GM12878 (cell line): ENCODE results near the gene YWHAQ. TPM values are rescaled to one million over a fixed set of nuclear protein-coding genes. Genes with fewer than 3 reads are reported as not detected.

Experiments used
- ATAC-seq: fragments of 200-7000 bp; cut with Tn5 transposase; 3 replicates; pipeline ENCODE4 v1.9.1; 2020; ENCODE audit warnings: mild to moderate bottlenecking, moderate library complexity
- BruUV-seq: library from RNA; stranded (reverse); fragments of 400-500 nt; replicated peaks from 2 replicates; lab custom pipeline; 2021; lab: Mats Ljungman, UMichigan
- CTCF ChIA-PET: fragments of 300-600 bp; sonication (Branson Sonifier 250); formaldehyde crosslinking; extraction: SDS; loops from one replicate; lab custom pipeline; 2021; ENCODE audit warnings: inconsistent platforms; lab: Yijun Ruan, JAX
- POLR2A ChIA-PET: fragments of 350-600 bp; formaldehyde crosslinking; extraction: SDS; loops from one replicate; lab custom pipeline; 2021; ENCODE audit warnings: inconsistent platforms; lab: Charles Lee
- RAD21 ChIA-PET: fragments of 300-600 bp; sonication (Branson Sonifier 250); formaldehyde crosslinking; loops from one replicate; lab custom pipeline; 2023; ENCODE audit warnings: antibody characterized with exemption; ENCODE audit not compliant: unreplicated experiment; lab: Charles Lee
- SMC1A ChIA-PET: fragments of 300-600 bp; sonication (Branson Sonifier 250); formaldehyde crosslinking; loops from one replicate; lab custom pipeline; 2023; ENCODE audit not compliant: unreplicated experiment, uncharacterized antibody; lab: Charles Lee
- DNase-seq: peaks from one replicate; pipeline ENCODE4 v3.0.0-alpha.2; 2011; ENCODE audit warnings: low read depth, low spot score
- FAIRE-seq: peaks from 3 replicates; lab custom pipeline; 2011; peaks lifted over from hg19 to GRCh38; lab: Jason Lieb, UNC
- H2AFZ ChIP-seq: 2 replicates; pipeline ENCODE4 v1.6.0; 2011; ENCODE audit warnings: low read depth, low read length, control low read depth; ENCODE audit not compliant: control insufficient read depth
- H3K27ac ChIP-seq: 2 replicates; pipeline ENCODE4 v1.5.1; 2011; ENCODE audit warnings: control low read depth; ENCODE audit not compliant: control insufficient read depth, insufficient read depth
- H3K27me3 ChIP-seq, 2 experiments: replicated peaks in 1 of 2; 2 replicates each; pipeline versions ENCODE4 v1.6.0 to v1.6.1; 2011; ENCODE audit warnings: low read length in 1 of 2; ENCODE audit not compliant: control insufficient read depth in 2 of 2, insufficient read depth in 2 of 2
- H3K36me3 ChIP-seq, 2 experiments: 2 replicates each; pipeline ENCODE4 v1.5.1; 2011; ENCODE audit warnings: low read length in 1 of 2; ENCODE audit not compliant: control insufficient read depth in 2 of 2, insufficient read depth in 2 of 2
- H3K4me1 ChIP-seq: 2 replicates; pipeline ENCODE4 v1.6.1; 2011; ENCODE audit warnings: mild to moderate bottlenecking, low read length, moderate library complexity, mixed read lengths; ENCODE audit not compliant: control insufficient read depth, insufficient read depth
- H3K4me2 ChIP-seq: 2 replicates; pipeline ENCODE4 v1.6.0; 2011; ENCODE audit warnings: control low read depth; ENCODE audit not compliant: control insufficient read depth, insufficient read depth
- H3K4me3 ChIP-seq: fragments of 200-600 bp; sonication (generic); 2 replicates; pipeline ENCODE4 v1.5.1; 2016
- H3K79me2 ChIP-seq: 2 replicates; pipeline ENCODE4 v1.6.0; 2011; ENCODE audit warnings: low read length; ENCODE audit not compliant: control insufficient read depth, insufficient read depth
- H3K9ac ChIP-seq: 2 replicates; pipeline ENCODE4 v1.8.0; 2011; ENCODE audit warnings: low read length, control low read depth, mixed read lengths; ENCODE audit not compliant: control insufficient read depth, insufficient read depth
- H3K9me3 ChIP-seq: replicated peaks from 3 replicates; pipeline ENCODE4 v1.5.1; 2011; ENCODE audit warnings: mild to moderate bottlenecking, low read length; ENCODE audit not compliant: control insufficient read depth, insufficient read depth
- H4K20me1 ChIP-seq: 2 replicates; pipeline ENCODE4 v1.6.0; 2011; ENCODE audit not compliant: control insufficient read depth, insufficient read depth
- NRF1 ChIP-seq: conservative IDR thresholded peaks from 2 replicates; pipeline ENCODE4 v1.6.1; 2011; ENCODE audit warnings: mild to moderate bottlenecking, low read depth, low read length, improper control_type of control experiment
- WGBS: methylation state at CpG from one replicate; pipeline ENCODE4 v1.1.6; 2016; ENCODE audit warnings: low lambda C conversion rate; ENCODE audit not compliant: insufficient replicate concordance, insufficient coverage; ENCODE audit errors: missing lambda C conversion rate; 5-methylcytosine and 5-hydroxymethylcytosine counted together
- in situ Hi-C: fragments of 300-500 bp; cut with MboI; formaldehyde crosslinking; loops from 9 replicates; pipeline ENCODE4 v1.14.3; 2018; ENCODE audit warnings: mixed read lengths
- intact Hi-C: fragments of 100-400 bp; cut with micrococcal nuclease; formaldehyde crosslinking; loops from one replicate; pipeline ENCODE4 v1.14.2; 2022; ENCODE audit not compliant: unreplicated experiment
- polyA plus RNA-seq, 11 experiments: library from polyadenylated mRNA; depleted of rRNA in 4 of 11; unstranded in 6 of 11; stranded (reverse) in 5 of 11; fragments of >200 nt; fragmentation: Nextera tagmentation in 4 of 11; fragmentation: Illumina TruSeq in 1 of 11; extraction: Ambion mirVana in 4 of 11; extraction: Trizol in 1 of 11; gene quantifications; 1 replicate in 1 of 11; 2 replicates in 10 of 11; pipeline versions ENCODE4 v1.2.1 to v1.2.3, GENCODE V29; 2011 to 2016; ENCODE audit warnings: inconsistent platforms in 2 of 11, missing spikeins in 2 of 11, low read depth in 1 of 11
- total RNA-seq, 4 experiments: library from RNA; depleted of rRNA in 3 of 4; stranded (reverse); fragments of >200 nt in 3 of 4; fragmentation: Illumina TruSeq in 1 of 4; extraction: Trizol in 1 of 4; gene quantifications; 2 replicates each; pipeline versions ENCODE4 v1.2.1 to v1.2.3, GENCODE V29; 2013 to 2021
- TF ChIP-seq, protein P1 (sequence below): fragments of 450-650 bp; IDR thresholded peaks from 2 replicates; pipeline ENCODE4 v1.6.1; 2017; ENCODE audit warnings: mild to moderate bottlenecking

YWHAQ gene
- total and polyA plus RNA-seq, 10 of the 15 experiments (the other 5 are each of a cell fraction or from before 2014, with no cell fraction given): 63.0 to 515 (median 219) TPM

- no peaks in the 10 kb centered on the region for H3K9me3 ChIP-seq
- TF ChIP-seq NRF1: no peak
Observed at GRCh38 chr2:9680082-9680481, 49.3 kb upstream of the YWHAQ start.

GRCh38 chr2:9679218-9679617 is 48.4 kb upstream of the YWHAQ start:
- SMC1A ChIA-PET: no interaction called here
- WGBS: 64% methylated on average over 2 of the region's 2 CpGs
- in situ Hi-C loops: no loop called here
- H3K9me3 ChIP-seq: no peaks in the 10 kb centered on the region
- TF ChIP-seq, protein P1, sequence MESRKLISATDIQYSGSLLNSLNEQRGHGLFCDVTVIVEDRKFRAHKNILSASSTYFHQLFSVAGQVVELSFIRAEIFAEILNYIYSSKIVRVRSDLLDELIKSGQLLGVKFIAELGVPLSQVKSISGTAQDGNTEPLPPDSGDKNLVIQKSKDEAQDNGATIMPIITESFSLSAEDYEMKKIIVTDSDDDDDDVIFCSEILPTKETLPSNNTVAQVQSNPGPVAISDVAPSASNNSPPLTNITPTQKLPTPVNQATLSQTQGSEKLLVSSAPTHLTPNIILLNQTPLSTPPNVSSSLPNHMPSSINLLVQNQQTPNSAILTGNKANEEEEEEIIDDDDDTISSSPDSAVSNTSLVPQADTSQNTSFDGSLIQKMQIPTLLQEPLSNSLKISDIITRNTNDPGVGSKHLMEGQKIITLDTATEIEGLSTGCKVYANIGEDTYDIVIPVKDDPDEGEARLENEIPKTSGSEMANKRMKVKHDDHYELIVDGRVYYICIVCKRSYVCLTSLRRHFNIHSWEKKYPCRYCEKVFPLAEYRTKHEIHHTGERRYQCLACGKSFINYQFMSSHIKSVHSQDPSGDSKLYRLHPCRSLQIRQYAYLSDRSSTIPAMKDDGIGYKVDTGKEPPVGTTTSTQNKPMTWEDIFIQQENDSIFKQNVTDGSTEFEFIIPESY: no peak
- TF ChIP-seq, all 136 proteins: peak for 0
- DNase-seq (no peak), ATAC-seq (no peak), FAIRE-seq (no peak)
- H3K4me3 ChIP-seq: no peak overlapping the region
- H3K4me1 ChIP-seq: peaks cover 5% of the 10 kb centered on the region; the same call in 1 of the 2 replicates
- H3K27ac ChIP-seq: no peak overlapping the region
- H2AFZ ChIP-seq: no peak overlapping the region
- RAD21 ChIA-PET: no interaction called here
- intact Hi-C loops: no loop called here
- H3K9ac ChIP-seq: no peak overlapping the region
- BruUV-seq: no TSS peak
- 0 out of 4 replicates have a peak, but pooled peaks cover 0 to 2% of the 10 kb centered on the region in 2 experiments for H3K27me3 ChIP-seq
- CTCF ChIA-PET: no interaction called here
- H3K79me2 ChIP-seq: no peaks in the 10 kb centered on the region
- H3K36me3 ChIP-seq: no peaks in the 10 kb centered on the region
- POLR2A ChIA-PET: interaction anchor here (0.6 kb wide), 1 partner anchor 21 kb away, joined by 3 read pairs; no protein-coding TSS in a partner anchor
- no peak overlapping the region for H3K4me2 ChIP-seq
- no peaks in the 10 kb centered on the region for H4K20me1 ChIP-seq

More at GRCh38 chr2:9680082-9680481, 49.3 kb upstream of the YWHAQ start:
- H3K9ac ChIP-seq: no peak overlapping the region
- ATAC-seq (no peak), FAIRE-seq (no peak), DNase-seq (no peak)
- H3K4me1 ChIP-seq: peaks cover 5% of the 10 kb centered on the region; the same call in 1 of the 2 replicates
- H3K36me3 ChIP-seq: no peaks in the 10 kb centered on the region
- no peaks in the 10 kb centered on the region for H4K20me1 ChIP-seq
- in situ Hi-C loops (no loop called here), intact Hi-C loops (no loop called here)
- no peaks in the 10 kb centered on the region for H3K79me2 ChIP-seq
- BruUV-seq: no TSS peak
- 0 out of 4 replicates have a peak, but pooled peaks cover 0 to 2% of the 10 kb centered on the region in 2 experiments for H3K27me3 ChIP-seq
- RAD21 ChIA-PET: no interaction called here
- H3K4me2 ChIP-seq: no peak overlapping the region
- SMC1A ChIA-PET: no interaction called here
- no peak overlapping the region; the same call in 1 of the 2 replicates for H2AFZ ChIP-seq
- no peak overlapping the region for H3K27ac ChIP-seq
- WGBS: 100% methylated on average over 2 of the region's 2 CpGs
- CTCF ChIA-PET: no interaction called here
- no peak overlapping the region for H3K4me3 ChIP-seq
- POLR2A ChIA-PET: no interaction called here
